Activated T-helper 1 cell treated with anti-CD3 and anti-CD28 coated beads, Interleukin-12 subunit alpha, Interleukin-12 subunit beta, Interleukin-2, Interleukin-4 antibody, amounts not matched to agents 30 ng/mL and 10 ng/mL and 1 ng/mL, durations not matched to agents 14 hours and 24 hours and 36 hours (primary cell): Measurements from ENCODE around the gene STEAP2. TPM values are rescaled to one million over a fixed set of nuclear protein-coding genes. Genes with fewer than 3 reads are reported as not detected.

ENCODE experiments used
- DNase-seq: peaks from one replicate; pipeline ENCODE4 v3.0.0; 2021; ENCODE audit warnings: low spot score
- H3K27ac Mint-ChIP-seq: one replicate; pipeline ENCODE4 v1.8.0; 2021; ENCODE audit warnings: mild to moderate bottlenecking, mixed read lengths
- H3K27me3 Mint-ChIP-seq: one replicate; pipeline ENCODE4 v1.8.0; 2022; ENCODE audit warnings: mild to moderate bottlenecking, moderate library complexity, mixed read lengths; ENCODE audit not compliant: insufficient read depth
- H3K36me3 Mint-ChIP-seq: one replicate; pipeline ENCODE4 v1.8.0; 2021; ENCODE audit warnings: low read depth, mixed read lengths
- H3K4me1 Mint-ChIP-seq: one replicate; pipeline ENCODE4 v1.8.0; 2021; ENCODE audit warnings: low read depth, mixed read lengths
- H3K4me3 Mint-ChIP-seq: one replicate; pipeline ENCODE4 v1.8.0; 2021; ENCODE audit warnings: mild to moderate bottlenecking, moderate library complexity, mixed read lengths
- H3K9me3 Mint-ChIP-seq: one replicate; pipeline ENCODE4 v1.8.0; 2021; ENCODE audit warnings: mixed read lengths
- intact Hi-C: fragments of 100-400 bp; cut with micrococcal nuclease; formaldehyde crosslinking; loops from one replicate; pipeline ENCODE4 v1.15.1; 2024
- total RNA-seq: library from RNA; stranded (reverse); gene quantifications from 2 replicates; pipeline ENCODE4 v1.2.3, GENCODE V29; 2022

STEAP2 gene
- total RNA-seq, 1 donor from 2014 or later, result not detected

DNA sequence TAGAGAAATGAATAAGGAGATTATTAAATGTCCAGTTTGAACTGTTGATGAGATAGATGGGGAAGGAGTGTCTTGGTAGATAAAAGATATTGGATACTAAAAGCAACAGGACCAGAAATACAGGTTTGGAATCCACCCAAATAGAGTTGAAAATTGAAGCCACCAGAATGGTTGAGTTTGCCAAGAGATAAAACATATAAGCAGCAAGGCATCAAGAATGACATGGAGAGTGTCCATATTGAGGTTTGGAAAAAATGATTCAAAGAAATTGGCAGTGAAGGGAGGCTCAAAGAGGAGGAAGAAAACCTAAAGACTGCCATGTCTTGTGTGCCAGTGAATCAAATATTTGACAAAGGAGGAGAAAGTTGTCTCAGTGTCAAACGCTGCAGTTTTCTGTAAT is 57.6 kb downstream of the STEAP2 start:
- Mint-ChIP-seq H3K36me3 (no peaks in the 10 kb centered on the region), H3K27me3 (peaks cover 13% of the 10 kb centered on the region), H3K4me1 (no peaks in the 10 kb centered on the region), H3K9me3 (no peaks in the 10 kb centered on the region), H3K27ac (no peak overlapping the region), H3K4me3 (no peak overlapping the region)
- intact Hi-C loops, result no loop called here
- DNase-seq, result no peak

- Mint-ChIP-seq H3K27me3 (peaks cover 12% of the 10 kb centered on the region), H3K4me1 (no peaks in the 10 kb centered on the region), H3K9me3 (no peaks in the 10 kb centered on the region), H3K27ac (no peak overlapping the region), H3K36me3 (no peaks in the 10 kb centered on the region), H3K4me3 (no peak overlapping the region)
- intact Hi-C loops, result no loop called here
- no peak for DNase-seq
Observed at GRCh38 chr7:90270431-90271178, 59.1 kb downstream of the STEAP2 start.

GRCh38 chr7:90271753-90272152 is 60.2 kb downstream of the STEAP2 start:
- Mint-ChIP-seq H3K4me3 (no peak overlapping the region), H3K4me1 (no peaks in the 10 kb centered on the region), H3K9me3 (no peaks in the 10 kb centered on the region), H3K27ac (no peak overlapping the region), H3K27me3 (peaks cover 11% of the 10 kb centered on the region), H3K36me3 (no peaks in the 10 kb centered on the region)
- intact Hi-C loops, result no loop called here
- no peak for DNase-seq

DNA sequence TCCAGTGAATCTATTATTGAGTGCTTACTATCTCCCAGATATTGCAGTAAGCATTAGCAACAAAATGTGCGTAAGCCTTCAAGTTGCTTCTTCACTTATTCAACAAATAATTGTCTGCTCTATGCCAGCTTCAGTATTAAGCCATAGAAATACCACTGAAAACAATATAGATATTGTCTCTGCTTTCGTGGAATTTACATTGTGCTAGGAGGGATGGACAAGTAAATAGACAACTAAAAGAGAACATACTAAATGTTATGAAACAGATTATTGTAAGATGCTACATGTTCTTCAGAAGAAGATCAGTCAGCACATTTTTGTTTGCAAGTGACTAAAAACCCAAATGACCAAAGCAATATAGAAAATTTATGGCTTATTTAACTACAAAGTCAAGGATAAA is 60.7 kb downstream of the STEAP2 start:
- Mint-ChIP-seq H3K27me3 (peaks cover 14% of the 10 kb centered on the region), H3K9me3 (no peaks in the 10 kb centered on the region)
- intact Hi-C loops, result no loop called here

GRCh38 chr7:90274161-90274560 is 62.6 kb downstream of the STEAP2 start:
- no peaks in the 10 kb centered on the region for H3K4me1 Mint-ChIP-seq
- intact Hi-C loops, result no loop called here
- H3K9me3 Mint-ChIP-seq, result no peaks in the 10 kb centered on the region
- peaks cover 9% of the 10 kb centered on the region for H3K27me3 Mint-ChIP-seq
- no peak overlapping the region for H3K4me3 Mint-ChIP-seq
- no peaks in the 10 kb centered on the region for H3K36me3 Mint-ChIP-seq
- DNase-seq, result no peak
- no peak overlapping the region for H3K27ac Mint-ChIP-seq

More for the DNA sequence above, 60.7 kb downstream of the STEAP2 start:
- no peak for DNase-seq
- Mint-ChIP-seq H3K4me3 (no peak overlapping the region), H3K4me1 (no peaks in the 10 kb centered on the region), H3K27ac (no peak overlapping the region), H3K36me3 (no peaks in the 10 kb centered on the region)

DNA sequence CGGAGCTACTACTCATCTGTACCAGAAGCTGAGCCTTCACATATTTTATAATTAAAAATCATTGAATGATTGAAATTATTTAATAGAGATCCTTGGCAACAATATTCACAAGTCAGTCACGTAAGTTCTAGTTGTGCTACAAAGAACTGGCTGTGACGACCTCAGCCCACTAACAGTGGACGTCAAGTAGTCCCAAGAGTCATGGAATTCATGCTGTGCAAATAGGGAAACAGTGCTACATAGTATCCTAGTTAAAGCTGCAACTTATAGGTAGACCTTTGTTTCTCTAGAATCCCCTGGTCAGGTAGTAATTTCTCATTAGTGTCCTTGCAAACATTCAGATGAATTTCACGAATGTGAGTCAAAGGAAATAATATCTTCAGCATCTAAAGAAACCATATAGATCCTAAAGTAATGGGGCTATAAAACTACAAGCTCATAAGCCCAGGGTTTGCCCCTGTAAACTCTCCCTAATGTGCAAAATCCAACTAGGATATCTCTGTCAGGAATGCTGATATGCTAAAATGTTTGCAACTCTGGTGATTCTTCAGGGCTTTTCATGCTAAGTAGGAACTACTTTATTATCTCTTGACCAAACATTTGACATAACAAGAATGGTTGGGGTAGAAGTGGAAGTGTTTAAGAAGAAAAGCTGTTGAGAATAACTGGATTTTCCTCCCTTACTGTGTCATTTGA is 64.6 kb downstream of the STEAP2 start:
- no peak for DNase-seq
- H3K9me3 Mint-ChIP-seq, result no peaks in the 10 kb centered on the region
- no peaks in the 10 kb centered on the region for H3K4me1 Mint-ChIP-seq
- H3K36me3 Mint-ChIP-seq, result no peaks in the 10 kb centered on the region
- no peak overlapping the region for H3K4me3 Mint-ChIP-seq
- peaks cover 13% of the 10 kb centered on the region for H3K27me3 Mint-ChIP-seq
- H3K27ac Mint-ChIP-seq, result no peak overlapping the region
- intact Hi-C loops, result no loop called here

Other genes starting within 250 kb of the STEAP2 start
- gene STEAP1, start 57.3 kb upstream of the STEAP2 start, total RNA-seq, result 1.9 and 3.3 TPM in 2 replicates
- gene CFAP69, start 33.4 kb downstream of the STEAP2 start, total RNA-seq, result not detected in 2 replicates
- not detected in 2 replicates for gene FAM237B, start 109.6 kb downstream of the STEAP2 start, total RNA-seq
- gene GTPBP10, start 135.0 kb downstream of the STEAP2 start, total RNA-seq, result 32.6 and 36.2 TPM in 2 replicates
- 4.4 and 6.2 TPM in 2 replicates for gene CLDN12, start 191.7 kb downstream of the STEAP2 start, total RNA-seq